GM12874 (cell line): ENCODE measurements around the gene SLC35C1.

ENCODE experiments used
- CTCF ChIP-seq: IDR thresholded peaks from 2 replicates; pipeline ENCODE4 v1.5.1; 2011; ENCODE audit warnings: low read depth, mild to moderate bottlenecking, control low read depth, low read length, moderate library complexity; ENCODE audit not compliant: insufficient read depth

Gene SLC35C1

DNA sequence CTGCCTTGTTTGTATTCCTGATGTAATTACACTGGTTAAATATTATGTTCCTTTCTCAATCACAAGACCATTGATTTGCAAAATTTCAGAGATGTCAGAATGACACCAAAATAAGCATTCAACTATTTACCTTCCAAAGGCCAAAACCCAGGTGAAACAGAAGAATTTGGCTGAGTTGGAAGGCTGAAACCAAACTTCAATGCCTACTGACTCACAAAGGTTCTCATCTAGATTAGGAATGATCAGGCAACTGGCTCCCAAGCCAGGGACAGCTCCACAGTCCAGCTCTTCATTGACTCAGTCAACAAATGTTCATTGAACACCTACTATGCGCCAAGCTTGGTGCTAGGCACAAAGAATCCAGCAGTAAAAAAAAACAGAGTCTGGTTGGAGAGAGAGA, 13.4 kb upstream of the SLC35C1 start:
- TF ChIP-seq CTCF = no peak

- TF ChIP-seq CTCF = no peak
Observed at GRCh38 chr11:45794169-45794568, 10.8 kb upstream of the SLC35C1 start.

DNA sequence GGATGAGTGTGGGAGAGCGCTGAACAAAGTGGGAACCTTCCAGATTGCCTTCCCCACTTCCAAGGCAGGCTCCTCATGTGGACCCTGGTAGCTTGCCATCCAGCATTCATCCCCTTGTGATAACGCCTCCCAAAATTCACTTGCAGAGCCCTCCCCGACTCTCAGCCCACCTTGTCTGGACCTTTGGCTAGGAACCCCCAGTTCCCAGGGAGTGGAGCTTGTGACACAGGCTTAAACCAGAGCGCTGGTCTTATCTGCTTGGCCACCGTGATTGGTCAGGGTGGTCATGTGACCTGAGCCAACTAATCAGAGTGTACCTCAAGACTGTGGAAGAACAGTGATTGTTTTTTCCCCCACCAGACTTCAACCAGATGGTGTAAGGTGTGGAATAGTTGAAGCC, 9.6 kb upstream of the SLC35C1 start:
- TF ChIP-seq CTCF = no peak

DNA sequence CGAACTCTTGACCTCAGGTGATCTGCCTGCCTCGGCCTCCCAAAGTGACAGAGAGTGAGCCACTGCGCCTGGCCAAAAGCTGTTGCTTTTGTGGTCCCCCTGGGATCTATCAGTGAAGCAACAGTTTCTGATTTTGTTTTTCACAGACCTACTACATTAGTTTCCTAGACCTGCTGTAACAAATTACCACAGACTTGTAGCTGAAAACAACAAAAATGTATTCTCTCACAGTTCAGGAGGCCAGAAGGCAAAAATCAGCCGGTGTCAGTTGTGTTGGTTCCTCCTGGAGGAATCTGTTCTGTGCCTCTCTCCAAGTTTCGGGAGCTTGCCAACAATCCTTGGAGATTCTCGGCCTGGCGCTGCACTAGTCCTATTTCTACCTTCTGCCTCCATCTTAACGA, 8.5 kb upstream of the SLC35C1 start:
- TF ChIP-seq CTCF = no peak

DNA sequence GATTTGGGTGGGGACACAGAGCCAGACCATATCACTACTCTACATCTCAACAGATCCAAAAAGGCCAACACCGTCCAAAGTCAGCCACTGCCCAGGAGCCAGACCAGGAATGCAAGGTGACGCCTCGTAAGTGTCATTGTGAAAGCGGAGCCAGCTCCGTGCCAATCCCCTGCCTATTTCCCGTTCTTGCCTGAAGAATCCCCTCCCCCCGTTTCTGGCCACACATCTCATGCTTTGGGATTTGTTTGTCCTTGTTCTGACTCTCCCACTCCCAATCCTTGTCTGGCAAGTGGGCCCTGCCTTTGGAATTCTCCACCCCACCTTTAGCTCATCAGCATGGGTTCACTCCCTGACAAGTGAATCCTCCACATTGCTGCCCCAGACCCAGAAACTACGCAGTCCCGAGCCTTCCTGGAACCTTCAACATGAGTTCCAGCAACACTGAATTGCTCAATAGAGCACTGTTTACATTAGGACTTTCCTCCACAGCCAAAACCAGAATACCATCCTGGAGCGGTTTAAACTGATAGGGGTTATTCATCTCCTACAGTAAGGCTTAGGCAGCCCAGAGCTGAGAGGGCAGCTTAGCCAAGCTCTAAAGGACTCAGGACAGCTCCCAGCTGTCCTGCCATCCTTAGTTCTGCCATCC, 6.0 kb upstream of the SLC35C1 start:
- no peak for TF ChIP-seq CTCF

DNA sequence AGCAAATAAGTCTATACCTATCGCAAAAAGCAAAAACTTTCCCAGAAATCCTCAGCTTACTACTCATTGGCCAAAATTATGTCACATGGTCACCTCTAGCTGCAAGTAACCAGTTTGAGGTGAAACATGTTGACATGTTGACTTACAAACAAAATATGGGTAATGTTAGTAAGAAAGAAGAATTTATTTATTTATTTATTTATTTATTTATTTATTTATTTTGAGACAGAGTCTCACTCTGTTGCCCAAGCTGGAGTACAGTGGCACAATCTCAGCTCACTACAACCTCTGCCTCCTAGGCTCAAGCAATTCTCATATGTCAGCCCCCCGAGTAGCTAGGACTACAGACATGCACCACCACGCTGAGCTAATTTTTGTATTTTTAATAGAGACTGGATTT, 5.4 kb upstream of the SLC35C1 start:
- TF ChIP-seq CTCF = no peak

GRCh38 chr11:45800261-45800660, 4.7 kb upstream of the SLC35C1 start:
- no peak for TF ChIP-seq CTCF
